Brain microvascular endothelial cell (primary cell): ENCODE results near the gene DOCK10.
"Not testable (repeated sequence)": the region's sequence is repeated elsewhere in the genome, so short reads cannot be mapped to it uniquely, and the experiment has no call there.

Experiments
- DNase-seq: peaks from one replicate; pipeline ENCODE4 v3.0.0-alpha.2; 2020
- H3K27ac ChIP-seq: fragments of 250-450 bp; sonication (Bioruptor Pico); 2 replicates; pipeline ENCODE4 v1.5.1; 2020; ENCODE audit warnings: mild to moderate bottlenecking, moderate library complexity
- H3K27me3 ChIP-seq: fragments of 250-450 bp; sonication (Bioruptor Pico); replicated peaks from 2 replicates; pipeline ENCODE4 v1.5.1; 2020; ENCODE audit warnings: mild to moderate bottlenecking
- H3K36me3 ChIP-seq: fragments of 250-450 bp; sonication (Bioruptor Pico); replicated peaks from 2 replicates; pipeline ENCODE4 v1.5.1; 2020; ENCODE audit warnings: mild to moderate bottlenecking
- H3K4me3 ChIP-seq: 2 replicates; pipeline ENCODE4 v1.5.1; 2011; ENCODE audit warnings: low read depth, mild to moderate bottlenecking, control low read depth, low read length, moderate library complexity
- in situ Hi-C: cut with HindIII; loops from 2 replicates; pipeline ENCODE4 v1.10.0; 2017; ENCODE audit warnings: low sequenced_read_pairs, low pct_ligation_motif_present
- TF ChIP-seq, protein P1 (sequence below): IDR thresholded peaks from 2 replicates; pipeline ENCODE4 v1.5.1; 2011; ENCODE audit warnings: low read depth, mild to moderate bottlenecking, moderate library complexity, low read length, control low read depth, inconsistent platforms; ENCODE audit errors: missing control alignments

The DOCK10 gene

DNA sequence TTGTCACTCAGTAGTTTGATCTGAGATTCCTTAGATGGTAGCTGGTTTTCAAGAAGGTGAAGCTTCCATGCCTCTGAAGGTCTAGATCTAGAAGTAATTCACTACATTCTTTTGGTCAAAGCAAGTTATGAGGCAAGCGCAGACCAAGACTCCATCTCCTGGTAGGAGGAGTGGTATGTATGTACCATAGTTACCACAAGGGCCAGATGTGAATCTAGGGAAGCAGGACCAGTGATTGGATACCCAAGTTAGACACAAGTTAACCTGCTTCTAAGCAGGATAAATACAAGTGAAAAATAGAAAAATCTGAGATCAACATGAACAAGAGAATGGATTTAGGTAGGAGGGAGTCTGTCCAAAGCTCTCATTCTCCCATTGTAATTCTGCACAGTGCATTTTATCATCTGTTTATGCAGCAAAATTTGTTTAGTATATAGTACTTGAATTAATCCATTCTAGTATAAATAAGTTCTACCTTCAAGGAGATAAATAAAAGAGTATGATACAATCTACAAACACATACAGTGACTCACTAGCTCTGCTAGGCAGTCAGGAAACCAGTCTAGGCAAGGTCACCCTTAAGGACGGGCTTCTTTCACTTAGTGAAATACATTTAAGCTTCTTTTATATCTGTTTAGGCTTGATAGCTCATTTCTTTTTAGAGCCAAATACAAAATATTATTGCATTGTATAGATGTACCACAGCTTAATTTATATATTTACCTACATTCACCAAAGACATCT, 14.2 kb upstream of the DOCK10 start:
- peak; percentile 32 for DNase-seq
- no peak overlapping the region for H3K4me3 ChIP-seq
- no peak overlapping the region for H3K27ac ChIP-seq
- TF ChIP-seq, protein P1, sequence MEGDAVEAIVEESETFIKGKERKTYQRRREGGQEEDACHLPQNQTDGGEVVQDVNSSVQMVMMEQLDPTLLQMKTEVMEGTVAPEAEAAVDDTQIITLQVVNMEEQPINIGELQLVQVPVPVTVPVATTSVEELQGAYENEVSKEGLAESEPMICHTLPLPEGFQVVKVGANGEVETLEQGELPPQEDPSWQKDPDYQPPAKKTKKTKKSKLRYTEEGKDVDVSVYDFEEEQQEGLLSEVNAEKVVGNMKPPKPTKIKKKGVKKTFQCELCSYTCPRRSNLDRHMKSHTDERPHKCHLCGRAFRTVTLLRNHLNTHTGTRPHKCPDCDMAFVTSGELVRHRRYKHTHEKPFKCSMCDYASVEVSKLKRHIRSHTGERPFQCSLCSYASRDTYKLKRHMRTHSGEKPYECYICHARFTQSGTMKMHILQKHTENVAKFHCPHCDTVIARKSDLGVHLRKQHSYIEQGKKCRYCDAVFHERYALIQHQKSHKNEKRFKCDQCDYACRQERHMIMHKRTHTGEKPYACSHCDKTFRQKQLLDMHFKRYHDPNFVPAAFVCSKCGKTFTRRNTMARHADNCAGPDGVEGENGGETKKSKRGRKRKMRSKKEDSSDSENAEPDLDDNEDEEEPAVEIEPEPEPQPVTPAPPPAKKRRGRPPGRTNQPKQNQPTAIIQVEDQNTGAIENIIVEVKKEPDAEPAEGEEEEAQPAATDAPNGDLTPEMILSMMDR, result no peak
- in situ Hi-C loops, result no loop called here
- H3K36me3 ChIP-seq, result no peaks in the 10 kb centered on the region
- no peaks in the 10 kb centered on the region for H3K27me3 ChIP-seq

DNA sequence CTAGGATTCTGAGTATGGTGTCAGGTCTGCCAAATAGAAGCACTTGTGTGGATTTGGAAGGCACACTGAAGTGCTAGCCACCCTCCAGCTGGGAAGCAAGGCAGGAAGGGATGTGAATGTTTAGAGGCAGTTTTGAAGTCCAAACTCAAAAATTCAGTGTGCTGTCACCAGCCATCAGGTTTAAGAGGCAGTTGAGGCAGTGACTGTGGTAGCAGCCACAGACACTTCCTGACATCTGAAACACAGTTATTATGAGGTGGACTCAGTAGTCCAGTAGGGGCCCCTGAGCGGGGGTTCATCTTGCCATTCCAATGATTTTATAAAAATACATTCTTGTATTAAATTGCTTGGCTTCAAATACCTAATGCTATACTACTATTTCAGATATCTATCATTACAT, 13.4 kb upstream of the DOCK10 start:
- Histone ChIP-seq H3K27me3 (no peaks in the 10 kb centered on the region), H3K36me3 (no peaks in the 10 kb centered on the region), H3K4me3 (no peak overlapping the region), H3K27ac (no peak overlapping the region)
- in situ Hi-C loops, result no loop called here
- TF ChIP-seq, protein P1, result no peak
- DNase-seq, result no peak

DNA sequence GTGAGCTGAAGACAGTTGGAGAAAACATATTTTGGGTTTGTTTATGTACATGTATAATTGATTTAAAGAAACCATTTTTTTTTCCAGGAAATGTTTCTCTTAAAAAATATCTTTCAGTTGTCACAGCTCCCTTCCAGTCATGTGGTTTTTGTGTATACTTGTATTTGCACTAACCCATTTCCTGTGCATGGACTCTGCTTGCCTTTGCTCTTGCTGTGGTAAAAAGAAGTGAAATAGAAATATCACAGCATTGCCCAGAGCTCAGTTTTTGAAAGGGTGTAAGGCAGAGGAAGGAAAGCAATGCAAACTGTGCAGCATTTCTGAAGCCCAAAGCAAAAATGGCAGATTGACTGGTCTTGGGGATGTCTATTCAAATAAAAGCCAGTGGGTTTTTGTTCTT, 10.4 kb upstream of the DOCK10 start:
- in situ Hi-C loops, result no loop called here
- no peak overlapping the region for H3K27ac ChIP-seq
- TF ChIP-seq, protein P1, result no peak
- H3K36me3 ChIP-seq, result no peaks in the 10 kb centered on the region
- no peak for DNase-seq
- no peaks in the 10 kb centered on the region for H3K27me3 ChIP-seq
- no peak overlapping the region for H3K4me3 ChIP-seq

DNA sequence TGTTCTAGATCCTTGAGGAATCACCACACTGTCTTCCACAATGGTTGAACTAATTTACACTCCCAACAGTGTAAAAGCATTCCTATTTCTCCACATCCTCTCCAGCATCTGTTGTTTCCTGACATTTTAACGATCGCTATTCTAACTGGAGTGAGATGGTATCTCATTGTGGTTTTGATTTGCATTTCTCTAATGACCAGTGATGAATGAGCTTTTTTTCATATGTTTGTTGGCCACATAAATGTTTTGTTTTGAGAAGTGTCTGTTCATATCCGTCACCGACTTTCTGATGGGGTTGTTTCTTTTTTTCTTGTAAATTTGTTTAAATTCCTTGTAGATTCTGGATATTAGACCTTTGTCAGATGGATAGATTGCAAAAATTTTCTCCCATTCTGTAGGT, 5.2 kb upstream of the DOCK10 start:
- DNase-seq, H3K36me3 ChIP-seq, H3K4me3 ChIP-seq, H3K27ac ChIP-seq, in situ Hi-C loops, H3K27me3 ChIP-seq: not testable (repeated sequence)

DNA sequence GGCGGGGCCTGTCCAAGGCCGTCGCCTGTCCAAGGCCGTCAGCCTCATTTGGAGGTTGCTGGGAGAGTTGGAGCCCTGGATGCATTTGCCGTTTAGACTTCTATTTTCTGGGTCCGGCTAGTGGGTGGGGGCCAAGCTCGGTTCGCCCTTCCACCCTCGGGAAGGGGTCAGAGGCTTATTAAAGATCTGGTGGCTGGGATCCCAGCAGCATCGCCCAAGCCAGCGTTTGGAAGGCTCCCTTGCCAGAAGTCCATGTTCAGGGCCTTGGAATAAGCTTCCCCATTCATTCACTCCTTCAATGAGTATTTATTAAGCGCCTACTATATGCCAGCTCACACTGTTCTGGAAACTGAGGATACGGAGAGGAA, 516 bp upstream of the DOCK10 start:
- no peaks in the 10 kb centered on the region for H3K36me3 ChIP-seq

GRCh38 chr2:225041207-225041850, 939 bp downstream of the DOCK10 start:
- in situ Hi-C loops, result no loop called here
- H3K4me3 ChIP-seq, result peak overlapping the region; percentile 78
- peak; percentile 46 for DNase-seq
- H3K27me3 ChIP-seq, result no peaks in the 10 kb centered on the region
- H3K36me3 ChIP-seq, result no peaks in the 10 kb centered on the region
- H3K27ac ChIP-seq, result peak overlapping the region; percentile 40
- TF ChIP-seq, protein P1, result no peak

More for the DNA sequence above, 516 bp upstream of the DOCK10 start:
- in situ Hi-C loops, result no loop called here
- Histone ChIP-seq H3K4me3 (peak overlapping the region; percentile 78), H3K27me3 (no peaks in the 10 kb centered on the region), H3K27ac (no peak overlapping the region)
- TF ChIP-seq, protein P1, result no peak
- no peak for DNase-seq
